ENCODE data around the gene IPO9.
"Not testable (repeated sequence)": the region's sequence is repeated elsewhere in the genome, so short reads cannot be mapped to it uniquely, and the experiment has no call there.

IPO9 gene

DNA sequence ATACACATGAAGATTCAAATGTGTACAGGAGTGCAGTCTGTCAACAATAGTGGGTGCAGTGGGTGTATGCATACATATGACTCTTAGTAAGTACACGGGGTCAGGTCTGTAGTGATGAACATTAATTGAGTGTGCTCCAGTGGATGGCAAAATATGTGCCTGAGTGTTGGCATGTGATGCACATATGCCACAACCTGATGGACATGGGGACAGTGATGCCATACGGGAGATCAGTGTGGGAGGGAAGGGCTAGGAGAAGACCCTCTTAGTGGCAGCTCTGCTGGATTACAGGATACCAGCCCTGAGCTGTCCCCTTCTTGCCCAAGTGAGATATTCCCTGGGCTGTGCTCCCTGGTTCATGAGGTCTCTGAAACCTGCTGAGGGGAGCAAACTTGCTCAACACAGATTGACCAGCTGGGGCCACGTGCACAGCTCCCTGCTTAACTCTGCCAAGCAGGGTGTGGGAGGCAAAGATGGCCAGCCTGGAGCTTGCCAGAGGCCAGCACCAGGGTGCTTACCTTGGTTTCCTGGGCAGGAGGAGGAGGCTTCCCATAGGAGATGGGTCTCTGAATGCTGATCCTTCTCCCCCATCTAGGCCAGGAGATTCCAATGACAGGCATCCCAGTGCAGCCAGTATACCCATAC is 62.0 kb downstream of the IPO9 start:
- DNase-seq, result no peak

DNA sequence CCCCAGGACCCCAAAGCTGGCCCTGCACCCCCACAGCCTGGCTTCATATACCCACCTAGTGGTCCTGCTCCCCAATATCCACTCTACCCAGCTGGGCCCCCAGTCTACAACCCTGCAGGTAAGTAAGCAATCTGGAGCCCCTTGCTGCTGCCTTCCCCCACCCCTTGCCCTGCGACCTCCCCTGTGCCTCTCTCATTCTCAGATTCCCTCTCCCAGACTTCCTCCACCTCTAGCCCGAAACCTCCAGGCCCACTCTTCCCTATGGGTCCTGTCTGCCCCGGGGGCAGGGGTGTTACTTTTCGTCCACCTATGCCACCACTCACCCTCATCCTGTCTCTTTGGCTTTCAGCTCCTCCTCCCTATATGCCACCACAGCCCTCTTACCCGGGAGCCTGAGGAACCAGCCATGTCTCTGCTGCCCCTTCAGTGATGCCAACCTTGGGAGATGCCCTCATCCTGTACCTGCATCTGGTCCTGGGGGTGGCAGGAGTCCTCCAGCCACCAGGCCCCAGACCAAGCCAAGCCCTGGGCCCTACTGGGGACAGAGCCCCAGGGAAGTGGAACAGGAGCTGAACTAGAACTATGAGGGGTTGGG is 62.6 kb downstream of the IPO9 start:
- no peak for DNase-seq

DNA sequence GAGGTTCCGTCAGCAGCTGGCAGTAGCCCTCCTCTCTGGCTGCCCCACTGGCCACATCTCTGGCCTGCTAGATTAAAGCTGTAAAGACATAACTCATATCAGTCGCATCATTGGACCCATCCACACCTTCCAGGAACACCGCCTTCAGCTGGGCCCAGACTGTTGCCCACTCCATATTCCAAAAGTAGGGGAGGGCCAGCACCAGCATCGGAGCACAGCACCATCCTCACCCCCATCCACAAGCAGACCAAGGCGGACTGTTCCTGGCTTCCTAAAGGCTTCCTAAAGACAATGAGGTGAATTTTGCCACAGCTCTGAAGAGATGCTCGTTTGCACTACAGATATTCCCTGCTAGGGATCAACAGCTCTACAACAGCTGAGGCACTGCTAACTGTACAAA is 63.3 kb downstream of the IPO9 start:
- DNase-seq, result no peak

DNA sequence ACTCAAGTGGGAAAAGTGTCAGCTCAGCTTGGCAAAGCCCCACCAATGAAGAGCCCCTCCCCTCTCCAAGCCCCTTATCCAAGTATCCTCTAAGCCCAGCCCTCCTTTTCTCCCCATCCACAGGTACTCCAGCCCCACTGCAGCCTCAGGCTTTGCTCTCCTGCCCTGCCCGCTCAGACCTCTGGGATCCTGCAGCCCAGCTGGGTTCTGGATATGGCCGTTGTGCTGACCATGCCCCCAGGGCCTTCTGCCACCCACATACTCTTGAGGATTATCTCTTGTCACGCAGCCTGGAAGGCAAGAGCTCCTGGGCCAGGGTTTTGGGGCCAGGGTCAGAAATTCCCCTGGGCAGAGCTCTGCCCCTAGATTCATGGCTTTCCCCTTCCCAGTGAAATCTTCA is 64.5 kb downstream of the IPO9 start:
- no peak for DNase-seq

DNA sequence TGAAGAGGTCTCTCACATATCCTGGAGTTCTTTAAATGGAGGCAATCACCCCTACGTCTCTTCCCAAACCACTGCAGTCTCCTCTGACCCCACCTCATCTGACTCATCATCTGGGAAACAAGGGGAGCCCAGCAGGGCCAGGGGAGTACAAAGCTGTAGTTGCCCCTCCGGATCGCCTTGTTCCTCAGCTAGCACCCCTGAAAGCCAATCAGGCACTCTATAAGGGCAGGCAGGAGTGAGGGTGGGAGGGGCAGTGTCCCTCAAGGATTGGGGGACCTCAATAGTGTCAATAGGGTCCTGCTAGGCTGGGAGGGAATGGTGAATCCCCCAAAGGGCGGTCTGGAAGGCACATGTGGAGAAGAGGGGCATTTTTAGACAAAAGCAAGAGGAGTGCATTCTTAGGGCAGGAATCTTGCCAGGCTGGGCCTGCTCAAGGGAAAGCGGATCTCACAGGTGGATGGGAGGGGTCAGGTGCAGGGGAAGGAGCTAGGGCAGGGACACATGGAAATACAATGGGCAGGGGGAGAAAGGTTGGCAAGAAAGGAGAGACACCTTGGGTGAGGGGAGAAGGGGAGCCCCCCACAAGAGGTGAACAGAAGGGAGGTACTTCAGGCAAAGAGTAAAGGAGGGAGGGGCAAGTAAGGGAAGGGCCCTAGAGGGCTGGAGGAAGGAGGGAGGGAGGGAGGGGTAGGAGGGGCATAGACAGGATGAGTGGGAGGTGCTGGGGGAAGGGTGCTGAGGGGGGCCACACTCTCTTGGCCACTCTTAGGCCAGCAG is 65.6 kb downstream of the IPO9 start:
- no peak for DNase-seq

DNA sequence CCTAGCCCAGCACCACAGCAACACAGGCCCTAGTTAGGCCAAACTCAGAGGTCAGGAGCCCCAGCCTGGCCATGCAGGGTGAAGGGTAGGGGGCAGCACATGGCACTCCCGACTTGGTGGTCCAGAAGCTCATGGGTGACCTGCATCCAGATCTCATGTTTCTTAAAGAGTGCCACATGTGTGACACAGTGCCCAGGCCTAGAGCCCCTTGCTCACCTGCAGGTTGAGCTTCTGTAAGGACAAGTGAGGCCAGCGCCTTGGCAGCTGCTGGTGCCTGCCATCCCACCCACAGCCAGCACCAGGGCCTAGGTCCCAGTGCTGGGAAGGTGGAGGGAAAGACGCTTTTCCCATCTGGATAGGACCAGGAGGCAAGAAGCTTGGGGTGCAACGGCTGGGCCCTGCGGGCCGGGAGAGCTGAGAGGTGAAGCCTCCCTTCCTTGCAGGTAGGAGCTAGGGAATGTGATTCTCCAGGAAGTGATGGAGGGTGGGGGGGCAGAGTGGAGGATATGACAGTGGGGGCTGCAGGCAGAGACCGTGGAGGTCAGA is 66.2 kb downstream of the IPO9 start:
- no peak for DNase-seq

DNA sequence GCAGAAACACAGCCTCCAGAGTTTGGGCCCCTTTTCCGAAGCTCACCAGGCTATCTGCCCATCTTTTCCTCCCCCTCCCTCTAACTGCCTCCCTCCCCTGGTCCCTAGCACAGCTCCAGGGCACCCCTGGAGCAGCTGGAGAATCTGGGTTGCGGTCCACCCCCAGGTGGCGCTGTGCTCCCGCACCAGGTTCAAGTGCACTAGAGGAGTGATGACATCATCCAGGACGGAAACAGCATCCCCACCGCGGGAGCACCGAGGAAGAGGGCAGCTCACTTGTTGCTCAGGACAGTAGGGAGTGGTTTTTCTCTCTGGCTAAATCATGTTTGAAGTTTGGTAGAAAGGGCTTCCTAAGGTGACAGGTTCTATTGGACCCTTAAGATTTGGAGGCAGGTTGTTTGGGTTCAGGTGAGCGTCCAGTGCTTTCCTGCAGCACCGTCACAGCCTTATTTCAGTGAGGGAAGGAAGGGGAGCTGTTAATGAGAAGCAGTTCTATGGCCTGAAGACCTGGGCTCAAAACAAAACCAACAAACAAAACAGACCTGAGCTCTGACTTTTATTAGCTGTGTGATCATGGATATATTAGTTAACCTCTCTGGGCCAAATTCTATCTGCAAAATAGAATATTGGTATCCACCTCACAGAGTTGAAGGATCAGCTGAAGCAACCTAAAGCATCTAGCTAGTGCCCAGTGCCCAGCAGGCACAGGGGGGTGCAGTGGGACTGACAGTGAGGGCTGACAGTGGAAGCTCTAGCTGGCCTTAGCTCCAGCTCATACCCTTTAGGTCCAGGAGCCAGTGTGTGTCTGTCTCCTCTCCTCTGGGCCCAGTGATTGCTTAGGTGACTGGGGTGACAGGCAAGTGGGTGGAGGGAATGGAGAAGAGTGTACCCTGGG is 67.2 kb downstream of the IPO9 start:
- DNase-seq, result peak; percentile 64

DNA sequence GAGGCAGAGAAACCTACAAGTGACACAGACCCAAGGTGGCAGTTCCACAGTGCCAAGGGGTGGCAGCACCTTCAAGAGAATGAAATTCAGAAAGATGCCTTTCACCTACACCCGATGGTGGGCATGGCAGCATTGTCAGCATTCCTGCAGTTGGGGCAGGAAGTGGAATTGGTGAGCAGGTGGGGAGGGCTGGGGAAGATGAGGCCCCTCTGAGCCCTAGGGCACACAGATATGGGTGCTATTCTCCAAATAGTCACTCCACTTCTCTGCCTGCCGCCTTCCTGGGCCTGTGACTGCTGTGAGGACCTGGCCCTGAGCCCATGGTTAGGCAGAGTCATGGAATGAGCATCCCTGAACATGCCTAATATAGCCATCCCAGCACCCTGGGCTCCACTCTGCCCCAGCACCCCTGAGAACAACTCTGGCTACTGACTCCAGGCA is 68.0 kb downstream of the IPO9 start:
- DNase-seq, result no peak

DNA sequence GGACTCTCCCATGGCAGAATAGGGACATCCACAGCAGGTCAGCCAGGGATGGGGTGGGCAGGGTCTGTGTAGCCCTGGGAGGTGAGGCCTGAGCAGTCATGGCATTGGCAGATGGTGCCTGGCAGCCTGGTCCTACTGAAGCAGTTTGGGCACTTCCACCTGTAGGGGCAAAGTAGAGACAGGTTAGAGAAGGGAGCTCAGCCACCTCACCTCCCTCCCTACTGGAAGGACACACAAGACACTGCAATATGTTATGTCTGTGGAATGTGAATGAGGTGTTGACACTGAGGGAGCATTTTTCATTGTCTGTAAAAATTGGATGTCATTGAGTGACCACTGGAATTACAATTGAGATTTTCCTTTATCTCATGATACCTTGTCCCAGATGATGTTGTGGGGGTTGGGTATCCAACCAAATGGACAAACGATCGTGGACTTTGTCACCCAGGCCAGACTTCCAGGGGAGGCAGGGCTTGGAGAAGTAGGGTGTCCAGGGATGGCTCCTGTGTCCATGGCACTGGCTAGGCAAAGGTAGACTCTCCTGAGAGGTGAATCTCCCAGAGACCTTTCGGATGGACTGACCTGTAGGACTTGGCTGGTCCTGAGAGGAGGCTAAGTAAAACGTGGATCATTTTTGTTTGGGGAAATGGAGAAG is 69.4 kb downstream of the IPO9 start:
- DNase-seq, result no peak

DNA sequence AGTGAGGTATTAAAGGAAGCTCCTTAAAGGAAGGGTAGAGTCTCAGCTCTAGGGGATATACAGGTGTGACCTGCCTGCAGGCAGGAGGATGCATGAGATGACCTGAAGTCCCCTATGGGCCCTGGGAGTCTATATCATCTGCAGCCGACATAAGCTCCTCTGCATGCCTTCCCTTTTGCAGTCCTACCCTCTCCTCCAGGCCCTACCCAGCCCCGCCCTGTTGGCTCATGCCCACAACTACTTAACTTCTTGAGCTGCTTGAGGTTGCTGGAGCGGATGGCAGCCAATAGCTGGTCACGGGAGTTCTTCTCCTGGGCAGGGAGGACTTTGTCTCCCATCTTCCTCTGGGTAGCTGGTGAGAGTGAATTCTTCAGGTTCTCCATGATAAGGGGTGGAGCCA is 70.0 kb downstream of the IPO9 start:
- no peak for DNase-seq

DNA sequence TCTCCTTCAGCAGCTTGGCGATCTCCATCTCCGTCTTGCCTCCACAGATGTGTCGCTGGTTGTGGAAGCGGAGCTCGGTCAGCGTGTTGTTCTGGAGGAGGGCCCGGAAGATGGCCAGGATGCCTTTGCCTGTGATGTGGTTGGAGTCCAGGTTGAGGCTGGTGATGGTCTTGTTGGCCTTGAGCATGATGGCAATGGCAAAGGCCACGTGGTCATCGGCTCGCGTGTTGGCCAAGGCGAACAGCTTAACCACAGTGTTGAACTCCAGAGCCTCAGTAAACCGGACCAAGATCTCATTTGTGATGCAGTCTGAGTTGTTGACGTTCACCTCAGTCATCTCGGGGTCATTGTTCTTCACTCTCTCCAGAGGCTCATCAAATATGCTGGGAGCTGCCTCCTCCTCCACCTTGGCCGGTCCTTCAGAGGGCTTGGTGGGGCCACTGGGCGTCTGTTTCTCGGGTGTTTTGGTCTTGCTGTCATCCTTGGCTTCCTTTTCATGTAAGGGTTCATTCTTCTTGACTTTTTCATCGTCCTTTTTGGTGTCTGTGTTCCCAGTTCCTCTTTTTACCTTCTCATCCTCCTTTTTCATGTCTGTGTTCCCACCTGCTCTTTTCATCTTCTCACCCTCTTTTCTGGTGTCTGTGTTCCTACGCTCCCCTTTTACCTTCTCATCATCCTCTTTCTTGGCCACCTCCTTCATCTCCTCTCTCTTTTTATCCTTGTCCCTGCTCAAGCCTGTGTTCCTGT is 70.9 kb downstream of the IPO9 start:
- no peak for DNase-seq

DNA sequence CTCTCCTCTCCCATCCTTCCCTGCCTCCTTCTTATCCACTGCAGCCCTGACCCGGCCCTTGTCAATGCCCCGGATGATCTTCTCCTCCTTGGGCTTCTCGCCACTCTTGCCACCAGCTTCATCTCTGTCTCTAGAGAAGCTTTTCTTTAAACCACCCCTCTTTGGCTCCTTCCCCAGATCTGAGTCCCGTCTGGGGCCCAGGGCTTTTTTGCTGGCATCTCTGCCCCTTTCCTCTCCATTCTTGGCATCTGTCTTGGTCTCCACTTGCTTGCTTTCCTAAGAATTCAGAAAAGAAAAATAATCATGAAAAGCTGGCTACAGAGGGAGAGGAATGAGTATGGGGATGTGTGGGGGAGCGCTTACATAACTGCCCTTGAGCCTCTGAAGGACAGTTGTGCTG is 71.5 kb downstream of the IPO9 start:
- no peak for DNase-seq

DNA sequence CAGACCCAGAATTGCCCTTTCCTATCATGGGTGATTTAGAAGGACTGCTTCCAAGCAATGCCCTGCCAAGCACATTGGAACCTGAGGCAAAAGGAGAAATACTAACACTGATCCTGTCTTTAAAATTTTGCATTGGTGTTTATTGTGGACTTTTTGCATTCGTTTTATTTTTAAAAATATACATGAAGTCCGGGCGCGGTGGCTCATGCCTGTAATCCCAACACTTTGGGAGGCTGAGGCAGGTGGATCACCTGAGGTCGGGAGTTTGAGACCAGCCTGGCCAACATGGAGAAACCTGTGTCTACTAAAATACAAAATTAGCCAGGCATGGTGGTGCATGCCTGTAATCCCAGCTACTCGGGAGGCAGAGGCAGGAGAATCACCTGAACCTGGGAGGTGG is 72.1 kb downstream of the IPO9 start:
- not testable (repeated sequence) for DNase-seq

DNA sequence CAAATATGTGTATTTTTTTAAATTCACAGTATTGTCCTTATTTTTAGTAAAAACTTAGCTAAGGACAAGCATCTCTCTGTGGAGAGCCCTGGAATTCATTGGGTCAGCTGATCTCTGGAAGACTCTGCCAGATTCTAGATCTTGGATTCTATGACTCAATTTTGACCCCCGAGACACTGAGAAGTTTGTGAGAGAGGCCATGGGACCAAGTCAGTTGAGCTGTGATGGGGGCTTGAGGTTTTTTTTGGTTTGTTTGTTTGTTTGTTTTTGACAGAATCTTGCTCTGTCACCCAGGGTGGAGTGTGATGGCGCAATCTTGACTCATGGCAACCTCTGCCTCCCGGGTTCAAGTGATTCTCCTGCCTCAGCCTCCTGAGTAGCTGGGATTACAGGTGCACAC is 73.2 kb downstream of the IPO9 start:
- no peak for DNase-seq

DNA sequence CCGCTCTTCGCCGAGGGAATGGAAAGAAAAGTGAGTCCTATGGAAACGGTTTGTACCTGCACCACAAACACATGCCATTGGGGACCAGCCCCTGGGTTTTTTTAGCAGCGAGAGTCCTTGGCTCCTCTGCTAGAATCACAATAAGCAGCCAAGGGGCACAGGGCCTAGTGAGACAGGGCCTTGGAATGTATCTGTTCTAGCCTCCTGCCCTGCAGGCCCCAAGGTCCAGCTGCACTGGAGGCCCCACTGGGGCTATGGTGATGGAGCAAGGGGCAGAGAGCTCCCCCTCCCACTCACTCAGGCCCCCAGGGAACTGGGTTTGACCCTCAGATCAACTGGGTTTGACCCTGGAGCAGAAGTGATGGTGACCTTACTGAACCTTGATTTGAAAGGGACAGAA is 74.2 kb downstream of the IPO9 start:
- no peak for DNase-seq

DNA sequence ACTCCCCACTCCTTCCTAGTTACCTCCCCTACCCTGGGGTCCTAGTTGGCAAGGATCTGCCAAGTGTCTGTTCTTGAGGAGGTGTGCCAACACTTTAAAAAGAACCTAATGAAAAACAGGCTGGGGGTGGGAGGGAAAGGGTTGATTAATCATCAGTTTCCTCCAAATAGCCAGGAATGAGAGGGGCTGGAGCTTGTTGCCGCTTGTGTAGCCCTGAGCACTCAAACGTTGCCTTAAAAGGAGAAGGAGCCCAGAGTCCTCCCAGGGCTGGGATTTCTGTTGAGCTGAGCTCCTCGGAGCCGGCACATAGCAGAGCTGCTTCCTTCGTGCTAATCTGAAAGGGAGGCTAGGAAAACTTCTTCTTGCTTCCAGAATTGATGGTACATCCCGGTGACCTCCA is 75.6 kb downstream of the IPO9 start:
- DNase-seq, result no peak

DNA sequence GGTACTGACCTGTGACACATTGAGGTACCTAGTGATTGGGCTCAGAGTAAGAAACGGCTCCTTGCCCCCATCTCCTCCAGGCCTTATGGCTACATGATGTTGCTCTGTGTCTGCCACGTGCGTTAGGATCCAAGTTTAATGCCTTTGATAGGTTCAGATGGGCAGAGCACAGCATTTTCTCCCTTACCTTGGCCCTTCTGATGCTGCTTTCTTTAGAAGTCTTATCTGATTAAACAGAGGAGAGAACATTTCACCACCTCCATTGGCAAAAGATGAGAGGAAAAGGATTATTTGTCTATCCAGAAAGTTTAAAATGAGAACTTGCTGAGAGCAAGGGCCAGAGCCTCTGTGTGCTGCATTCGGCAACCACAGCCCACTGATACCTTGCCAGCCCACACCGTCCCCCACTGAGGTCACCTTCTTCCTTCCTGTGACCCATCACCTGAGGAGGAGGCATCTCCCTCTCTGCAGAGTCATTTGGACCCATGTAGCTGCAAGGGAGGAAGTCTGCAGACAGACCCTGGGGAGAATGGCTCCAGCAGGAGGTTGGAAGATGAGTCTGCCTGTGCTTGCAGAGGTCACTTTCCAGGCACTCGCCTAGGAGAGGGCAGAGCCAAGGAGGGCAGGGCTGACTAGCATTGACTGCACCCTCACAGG is 76.4 kb downstream of the IPO9 start:
- DNase-seq, result no peak

DNA sequence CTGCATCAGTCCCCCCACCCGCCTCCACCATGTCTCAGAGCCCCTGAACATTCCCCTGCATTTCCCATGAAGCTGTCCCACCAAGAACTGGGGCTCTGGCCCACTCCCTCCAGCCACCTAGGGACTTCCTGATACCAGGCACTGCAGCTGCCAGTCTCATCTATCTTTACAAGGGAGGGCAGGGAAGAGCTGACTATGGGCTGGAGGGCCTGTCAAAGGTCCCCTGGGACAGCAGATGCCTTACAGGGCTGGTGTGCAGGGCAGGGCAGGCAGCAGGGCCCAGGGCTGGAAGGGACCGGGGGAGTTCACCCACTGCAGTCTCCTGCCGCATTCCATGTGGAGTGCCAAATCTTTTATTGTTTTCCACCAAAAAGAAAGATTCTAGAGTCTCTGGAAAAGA is 77.4 kb downstream of the IPO9 start:
- no peak for DNase-seq

DNA sequence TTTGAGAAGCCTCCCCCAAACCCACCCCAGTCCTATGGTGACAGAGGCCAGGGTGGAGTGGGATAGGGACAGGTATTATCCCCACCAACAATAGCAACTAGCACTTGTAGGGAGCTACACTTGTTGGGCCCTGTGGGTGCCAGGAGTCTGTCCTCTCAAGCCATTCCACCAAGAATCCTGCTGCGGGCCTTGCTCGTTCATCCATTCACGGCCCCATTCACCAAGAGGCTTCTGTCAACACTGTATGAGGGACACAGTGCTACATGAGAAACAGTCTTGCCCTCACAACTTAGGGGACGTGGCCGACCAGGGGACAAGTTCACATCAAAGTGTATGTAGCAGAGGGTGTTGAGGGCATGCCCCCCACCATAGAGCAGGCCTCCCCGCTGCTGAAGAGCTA is 78.7 kb downstream of the IPO9 start:
- no peak for DNase-seq

DNA sequence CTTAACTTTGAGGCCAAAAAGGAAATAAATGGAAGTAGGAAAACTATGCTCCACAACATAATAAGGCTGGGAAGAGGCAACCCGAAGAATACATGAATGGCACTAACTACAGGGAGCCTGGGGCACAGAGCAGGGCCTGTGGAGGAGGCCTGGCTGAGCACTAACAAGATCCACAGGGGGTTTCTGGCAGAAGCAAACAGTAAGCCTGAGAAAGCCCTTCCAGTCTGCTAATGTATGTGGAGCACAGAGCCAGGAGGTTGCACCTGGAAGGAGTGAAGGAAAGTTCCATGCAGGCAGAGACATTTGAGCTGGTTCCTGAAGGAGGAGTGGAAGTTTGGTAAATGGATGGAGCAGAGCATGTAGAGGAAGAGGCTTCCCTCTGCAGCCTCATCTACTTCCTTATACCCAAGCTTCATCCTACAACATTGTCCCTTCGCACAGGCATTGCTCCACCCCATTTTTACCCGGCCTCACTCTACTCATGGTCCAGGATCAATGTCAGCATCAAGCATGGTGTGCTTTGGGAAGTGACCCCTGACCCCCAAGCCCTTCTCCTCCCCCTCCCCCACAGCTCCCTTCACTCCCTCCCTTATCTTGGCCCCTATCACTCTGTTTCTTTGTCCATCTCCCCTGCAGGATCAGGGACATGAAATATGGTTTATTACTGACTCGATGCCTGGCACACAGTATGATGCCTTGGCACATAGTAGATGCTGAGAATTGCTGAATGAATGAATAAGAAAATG is 83.0 kb downstream of the IPO9 start:
- DNase-seq, result no peak
